ENCODE measurements around the gene PDGFC. TPM values are rescaled to one million over a fixed set of nuclear protein-coding genes. Genes with fewer than 3 reads are reported as not detected.

The PDGFC gene
- total RNA-seq, 1 donor from 2014 or later: 12.8 TPM

GRCh38 chr4:156773648-156774357 lies 197.8 kb downstream of the PDGFC start:
- no peak for ATAC-seq
- DNase-seq: no peak
- intact Hi-C loops (cut with micrococcal nuclease): no loop called here

- DNase-seq: no peak
- intact Hi-C loops (cut with micrococcal nuclease): no loop called here
- peak; percentile 67 for ATAC-seq
Measured at GRCh38 chr4:156771171-156771837, 200.3 kb downstream of the PDGFC start.

- no peak for DNase-seq
- no peak for ATAC-seq
- intact Hi-C loops (cut with micrococcal nuclease): no loop called here
Measured at GRCh38 chr4:156770140-156770539, 201.5 kb downstream of the PDGFC start.

GRCh38 chr4:156767911-156768415 lies 203.6 kb downstream of the PDGFC start:
- DNase-seq: no peak
- ATAC-seq: no peak
- intact Hi-C loops (cut with micrococcal nuclease): no loop called here

GRCh38 chr4:156766846-156767245 lies 204.8 kb downstream of the PDGFC start:
- DNase-seq (no peak), ATAC-seq (no peak)
- intact Hi-C loops (cut with micrococcal nuclease): no loop called here

- no peak for DNase-seq
- intact Hi-C loops (cut with micrococcal nuclease): no loop called here
- no peak for ATAC-seq
Measured at GRCh38 chr4:156765277-156765676, 206.3 kb downstream of the PDGFC start.

GRCh38 chr4:156764846-156765245 lies 206.8 kb downstream of the PDGFC start:
- no peak for DNase-seq
- peak; percentile 31 for ATAC-seq
- intact Hi-C loops (cut with micrococcal nuclease): no loop called here

GRCh38 chr4:156764145-156764544 lies 207.5 kb downstream of the PDGFC start:
- DNase-seq (no peak), ATAC-seq (no peak)
- intact Hi-C loops (cut with micrococcal nuclease): no loop called here

- intact Hi-C loops (cut with micrococcal nuclease): no loop called here
- DNase-seq: no peak
- ATAC-seq: peak; percentile 18
Measured at GRCh38 chr4:156763511-156763910, 208.1 kb downstream of the PDGFC start.

- DNase-seq (no peak), ATAC-seq (no peak)
- intact Hi-C loops (cut with micrococcal nuclease): no loop called here
Measured at GRCh38 chr4:156762851-156763250, 208.7 kb downstream of the PDGFC start.

GRCh38 chr4:156756118-156756517 lies 215.5 kb downstream of the PDGFC start:
- ATAC-seq (no peak), DNase-seq (no peak)
- intact Hi-C loops (cut with micrococcal nuclease): no loop called here

GRCh38 chr4:156754832-156755570 lies 216.6 kb downstream of the PDGFC start:
- intact Hi-C loops (cut with micrococcal nuclease): no loop called here
- ATAC-seq (no peak), DNase-seq (no peak)

- DNase-seq: no peak
- intact Hi-C loops (cut with micrococcal nuclease): no loop called here
- ATAC-seq: no peak
Measured at GRCh38 chr4:156751486-156751885, 220.1 kb downstream of the PDGFC start.

GRCh38 chr4:156749426-156750403 lies 221.9 kb downstream of the PDGFC start:
- ATAC-seq (no peak), DNase-seq (no peak)
- intact Hi-C loops (cut with micrococcal nuclease): no loop called here

- ATAC-seq: no peak
- intact Hi-C loops (cut with micrococcal nuclease): no loop called here
- no peak for DNase-seq
Measured at GRCh38 chr4:156746111-156746510, 225.5 kb downstream of the PDGFC start.

- intact Hi-C loops (cut with micrococcal nuclease): no loop called here
- no peak for DNase-seq
- ATAC-seq: no peak
Measured at GRCh38 chr4:156738766-156739165, 232.8 kb downstream of the PDGFC start.

GRCh38 chr4:156734965-156735895 lies 236.4 kb downstream of the PDGFC start:
- intact Hi-C loops (cut with micrococcal nuclease): no loop called here

GRCh38 chr4:156733582-156733981 lies 238.0 kb downstream of the PDGFC start:
- ATAC-seq (no peak), DNase-seq (no peak)
- intact Hi-C loops (cut with micrococcal nuclease): no loop called here

More at GRCh38 chr4:156734965-156735895, 236.4 kb downstream of the PDGFC start:
- DNase-seq (no peak), ATAC-seq (no peak)

Data from left ventricle myocardium superior (tissue), 1 donor.